SK-N-MC (cell line): ENCODE data around the gene OR10R2.

Source experiments
- DNase-seq: peaks from one replicate; pipeline ENCODE4 v3.0.0-alpha.2; 2011; ENCODE audit warnings: low read depth, low spot score
- H3K27ac ChIP-seq: fragments of 200-600 bp; sonication (generic); 2 replicates; pipeline ENCODE4 v1.5.1; 2016; ENCODE audit warnings: mixed run types
- H3K36me3 ChIP-seq: fragments of 200-600 bp; sonication (generic); 2 replicates; pipeline ENCODE4 v1.6.1; 2017; ENCODE audit warnings: antibody characterized with exemption, low read length, mixed read lengths; ENCODE audit not compliant: insufficient read depth
- H3K4me3 ChIP-seq: fragments of 200-600 bp; sonication (generic); 2 replicates; pipeline ENCODE4 v1.5.1; 2016
- H3K9ac ChIP-seq: fragments of 200-600 bp; sonication (generic); 2 replicates; pipeline ENCODE4 v1.8.0; 2017; ENCODE audit warnings: mixed run types, mixed read lengths; ENCODE audit not compliant: insufficient read length
- H3K9me3 ChIP-seq: fragments of 200-600 bp; sonication (generic); 2 replicates; pipeline ENCODE4 v1.6.1; 2017; ENCODE audit warnings: low read depth, mild to moderate bottlenecking, antibody characterized with exemption, low read length, moderate library complexity, mixed read lengths
- EZH2 ChIP-seq: fragments of 200-600 bp; sonication (generic); IDR thresholded peaks from one replicate; pipeline ENCODE4 v1.6.1; 2017; ENCODE audit warnings: antibody characterized with exemption
- FOXP2 ChIP-seq: optimal IDR thresholded peaks from 2 replicates; pipeline ENCODE3; 2011; ENCODE audit warnings: mild to moderate bottlenecking, moderate library complexity; ENCODE audit not compliant: insufficient read depth; ENCODE audit errors: extremely low read length, control extremely low read depth
- POLR2AphosphoS5 ChIP-seq: IDR thresholded peaks from 2 replicates; pipeline ENCODE4 v1.6.1; 2012; ENCODE audit warnings: mild to moderate bottlenecking, low read depth, low read length, borderline replicate concordance

Gene OR10R2

GRCh38 chr1:158520021-158520420 lies 48.0 kb downstream of the OR10R2 start:
- Histone ChIP-seq H3K36me3 (no peaks in the 10 kb centered on the region), H3K4me3 (no peak overlapping the region), H3K27ac (no peak overlapping the region), H3K9me3 (no peaks in the 10 kb centered on the region), H3K9ac (no peak overlapping the region)
- TF ChIP-seq FOXP2, result no peak
- TF ChIP-seq EZH2, result no peak
- no peak for TF ChIP-seq POLR2AphosphoS5
- no peak for DNase-seq

- Histone ChIP-seq H3K9ac (no peak overlapping the region), H3K9me3 (no peaks in the 10 kb centered on the region), H3K27ac (no peak overlapping the region), H3K36me3 (no peaks in the 10 kb centered on the region), H3K4me3 (no peak overlapping the region)
- no peak for DNase-seq
- TF ChIP-seq EZH2 (no peak), POLR2AphosphoS5 (no peak), FOXP2 (no peak)
Observed at GRCh38 chr1:158520955-158521665, 49.1 kb downstream of the OR10R2 start.

DNA sequence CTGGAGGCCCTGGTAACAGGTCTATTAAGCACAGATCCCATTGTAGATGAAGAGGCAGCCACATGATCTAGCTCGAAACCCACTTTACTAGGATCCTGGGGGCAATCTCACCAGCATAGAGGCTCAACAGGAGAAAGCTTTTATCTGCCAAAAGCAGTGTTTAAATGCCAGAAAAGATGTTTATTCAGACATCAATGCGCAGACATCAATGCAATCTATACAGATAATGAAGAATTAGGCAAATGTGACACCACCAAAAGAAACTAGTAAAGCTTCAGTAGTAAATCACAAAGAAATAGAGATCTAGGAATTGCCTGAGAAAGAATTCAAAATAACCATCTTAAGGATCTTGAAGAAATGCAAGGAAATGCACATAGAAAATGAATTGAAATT lies 49.6 kb downstream of the OR10R2 start:
- no peak overlapping the region for H3K4me3 ChIP-seq

GRCh38 chr1:158527190-158527815 lies 55.3 kb downstream of the OR10R2 start:
- TF ChIP-seq EZH2 (no peak), POLR2AphosphoS5 (no peak), FOXP2 (no peak)
- Histone ChIP-seq H3K4me3 (no peak overlapping the region), H3K27ac (no peak overlapping the region), H3K9me3 (no peaks in the 10 kb centered on the region), H3K9ac (no peak overlapping the region), H3K36me3 (no peaks in the 10 kb centered on the region)
- DNase-seq, result no peak

More for the DNA sequence above, 49.6 kb downstream of the OR10R2 start:
- no peaks in the 10 kb centered on the region for H3K36me3 ChIP-seq
- no peak for DNase-seq
- no peak overlapping the region for H3K9ac ChIP-seq
- TF ChIP-seq EZH2, result no peak
- no peak for TF ChIP-seq POLR2AphosphoS5
- TF ChIP-seq FOXP2, result no peak
- no peaks in the 10 kb centered on the region for H3K9me3 ChIP-seq
- no peak overlapping the region for H3K27ac ChIP-seq
